Natural killer cell (primary cell): ENCODE data around the gene SUSD5. TPM values are rescaled to one million over a fixed set of nuclear protein-coding genes. Genes with fewer than 3 reads are reported as not detected.
"Not testable (repeated sequence)": the region's sequence is repeated elsewhere in the genome, so short reads cannot be mapped to it uniquely, and the experiment has no call there.

Experiments
- ATAC-seq, 3 donors: fragments of 150-1000 bp in 2 of 3; fragments of 200-7000 bp in 1 of 3; cut with Tn5 transposase; 1 replicate in 1 of 3; 2 replicates in 2 of 3; pipeline ENCODE4 v1.10.0; 2021; ENCODE audit warnings: mild to moderate bottlenecking in 2 of 3, moderate library complexity in 2 of 3
- DNase-seq, 2 donors: peaks; one replicate each; pipeline versions ENCODE4 v3.0.0 to v3.0.0-alpha.2; 2013 to 2021; ENCODE audit warnings: mixed read lengths in 1 of 2
- H3K27ac ChIP-seq: one replicate; pipeline ENCODE4 v1.5.1; 2013; ENCODE audit warnings: mild to moderate bottlenecking, low read length
- H3K27me3 ChIP-seq: one replicate; pipeline ENCODE4 v1.6.1; 2013; ENCODE audit warnings: low read length; ENCODE audit not compliant: control insufficient read depth, insufficient read depth
- H3K36me3 ChIP-seq: one replicate; pipeline ENCODE4 v1.6.1; 2013; ENCODE audit warnings: low read length; ENCODE audit not compliant: control insufficient read depth, insufficient read depth
- H3K4me1 ChIP-seq: one replicate; pipeline ENCODE4 v1.6.1; 2013; ENCODE audit warnings: low read length; ENCODE audit not compliant: control insufficient read depth, insufficient read depth
- H3K4me3 ChIP-seq: one replicate; pipeline ENCODE4 v1.5.1; 2013; ENCODE audit warnings: low read length
- H3K9me3 ChIP-seq: one replicate; pipeline ENCODE4 v1.6.1; 2013; ENCODE audit warnings: low read length; ENCODE audit not compliant: control insufficient read depth, insufficient read depth
- H3K27ac Mint-ChIP-seq, 2 donors: one replicate each; pipeline ENCODE4 v1.8.0; 2022; ENCODE audit warnings: mild to moderate bottlenecking in 2 of 2, mixed read lengths in 2 of 2, moderate library complexity in 1 of 2
- H3K27me3 Mint-ChIP-seq, 2 donors: one replicate each; pipeline ENCODE4 v1.8.0; 2022; ENCODE audit warnings: low read depth in 2 of 2, mixed read lengths in 2 of 2
- H3K36me3 Mint-ChIP-seq: one replicate; pipeline ENCODE4 v1.8.0; 2022; ENCODE audit warnings: mixed read lengths
- H3K4me1 Mint-ChIP-seq, 2 donors: one replicate each; pipeline ENCODE4 v1.8.0; 2022; ENCODE audit warnings: mixed read lengths in 2 of 2
- H3K4me3 Mint-ChIP-seq: one replicate; pipeline ENCODE4 v1.8.0; 2022; ENCODE audit warnings: mild to moderate bottlenecking, moderate library complexity, mixed read lengths
- H3K9me3 Mint-ChIP-seq, 2 donors: one replicate each; pipeline ENCODE4 v1.8.0; 2022; ENCODE audit warnings: mixed read lengths in 2 of 2
- WGBS: methylation state at CpG from one replicate; pipeline ENCODE4 v1.1.7; 2013; ENCODE audit warnings: missing lambda C conversion rate; ENCODE audit not compliant: insufficient coverage; 5-methylcytosine and 5-hydroxymethylcytosine counted together
- intact Hi-C: fragments of 100-400 bp; cut with micrococcal nuclease; formaldehyde crosslinking; loops from one replicate; pipeline ENCODE4 v1.14.2; 2022
- total RNA-seq, 4 donors: library from RNA; stranded (reverse); fragments of 120-200 nt in 1 of 4; gene quantifications; one replicate each; pipeline versions ENCODE4 v1.2.3 to v1.2.4, GENCODE V29; 2013 to 2022
- TF ChIP-seq, protein P1 (sequence below): fragments of 200-600 bp; IDR thresholded peaks from one replicate; pipeline ENCODE4 v1.8.0; 2022; ENCODE audit warnings: antibody characterized with exemption

Gene SUSD5
- total RNA-seq, 3 donors from 2014 or later (not counting 1 experiment from before 2014, with no cell fraction given), result not detected

DNA sequence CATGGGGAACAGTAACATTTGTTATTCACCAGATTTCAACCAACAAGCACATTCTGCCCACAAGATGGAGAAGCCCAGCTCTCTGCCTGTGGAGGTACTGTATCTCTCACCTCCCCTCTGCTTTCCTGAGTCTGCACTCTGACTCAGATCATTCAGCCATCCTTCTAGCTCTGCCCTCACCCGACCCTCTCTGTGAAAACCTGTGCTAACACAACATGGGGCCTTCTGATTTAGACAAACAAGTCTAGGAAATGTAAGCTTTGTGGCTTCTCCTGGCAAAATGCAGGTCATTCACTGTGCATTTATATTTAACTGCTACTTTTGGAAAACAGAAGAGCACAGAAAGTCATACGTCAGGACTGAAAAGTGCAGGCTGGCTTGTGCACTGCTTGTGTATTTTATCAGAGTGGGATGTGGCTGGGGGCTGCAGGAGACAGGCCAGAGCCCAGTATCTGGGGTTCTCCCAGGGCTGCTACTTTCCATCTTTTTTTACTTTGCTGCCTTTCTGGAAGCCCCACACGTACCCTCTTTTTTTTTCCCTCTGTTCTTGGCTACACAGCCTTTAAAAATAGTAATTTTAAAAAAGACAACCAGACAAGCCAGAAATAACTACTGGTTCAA is 50.8 kb downstream of the SUSD5 start:
- Histone ChIP-seq H3K27me3 (no peaks in the 10 kb centered on the region), H3K36me3 (no peaks in the 10 kb centered on the region), H3K27ac (no peak overlapping the region), H3K9me3 (no peaks in the 10 kb centered on the region), H3K4me1 (no peaks in the 10 kb centered on the region), H3K4me3 (no peak overlapping the region)
- H3K9me3 Mint-ChIP-seq, result no peaks in the 10 kb centered on the region
- ATAC-seq (no peak), DNase-seq (no peak)
- peaks cover 11 to 12% of the 10 kb centered on the region in 2 donors for H3K4me1 Mint-ChIP-seq
- no peaks in the 10 kb centered on the region for H3K36me3 Mint-ChIP-seq
- no peak overlapping the region for H3K4me3 Mint-ChIP-seq
- no peak overlapping the region for H3K27ac Mint-ChIP-seq
- H3K27me3 Mint-ChIP-seq, result no peaks in the 10 kb centered on the region
- TF ChIP-seq, protein P1, sequence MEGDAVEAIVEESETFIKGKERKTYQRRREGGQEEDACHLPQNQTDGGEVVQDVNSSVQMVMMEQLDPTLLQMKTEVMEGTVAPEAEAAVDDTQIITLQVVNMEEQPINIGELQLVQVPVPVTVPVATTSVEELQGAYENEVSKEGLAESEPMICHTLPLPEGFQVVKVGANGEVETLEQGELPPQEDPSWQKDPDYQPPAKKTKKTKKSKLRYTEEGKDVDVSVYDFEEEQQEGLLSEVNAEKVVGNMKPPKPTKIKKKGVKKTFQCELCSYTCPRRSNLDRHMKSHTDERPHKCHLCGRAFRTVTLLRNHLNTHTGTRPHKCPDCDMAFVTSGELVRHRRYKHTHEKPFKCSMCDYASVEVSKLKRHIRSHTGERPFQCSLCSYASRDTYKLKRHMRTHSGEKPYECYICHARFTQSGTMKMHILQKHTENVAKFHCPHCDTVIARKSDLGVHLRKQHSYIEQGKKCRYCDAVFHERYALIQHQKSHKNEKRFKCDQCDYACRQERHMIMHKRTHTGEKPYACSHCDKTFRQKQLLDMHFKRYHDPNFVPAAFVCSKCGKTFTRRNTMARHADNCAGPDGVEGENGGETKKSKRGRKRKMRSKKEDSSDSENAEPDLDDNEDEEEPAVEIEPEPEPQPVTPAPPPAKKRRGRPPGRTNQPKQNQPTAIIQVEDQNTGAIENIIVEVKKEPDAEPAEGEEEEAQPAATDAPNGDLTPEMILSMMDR, result no peak
- intact Hi-C loops, result no loop called here
- WGBS, result 67% methylated on average over 3 of the region's 3 CpGs

DNA sequence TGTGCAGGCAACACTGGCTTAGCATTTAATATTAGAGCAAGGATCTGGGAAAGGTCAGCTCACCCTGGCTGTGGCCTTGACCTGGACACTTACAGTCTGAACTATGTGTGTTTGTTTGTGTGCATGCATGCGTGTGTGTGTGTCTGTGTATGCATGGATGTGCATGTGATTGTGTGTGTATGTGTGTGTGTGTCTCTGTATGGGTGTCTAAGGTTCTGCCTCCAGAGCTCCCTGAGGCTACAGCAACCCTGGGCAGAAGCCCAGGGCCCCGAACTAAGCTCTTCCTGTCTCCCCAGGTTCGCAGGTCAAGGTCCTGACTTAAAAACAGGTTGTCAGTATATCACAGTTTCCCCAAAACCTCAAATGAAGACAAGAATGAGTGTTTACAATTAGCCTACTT is 51.3 kb downstream of the SUSD5 start:
- no peak for DNase-seq
- H3K4me1 ChIP-seq, result no peaks in the 10 kb centered on the region
- no peaks in the 10 kb centered on the region for H3K36me3 Mint-ChIP-seq
- H3K4me1 Mint-ChIP-seq, result peaks cover 9 to 10% of the 10 kb centered on the region in 2 donors
- TF ChIP-seq, protein P1, result no peak
- intact Hi-C loops, result no loop called here
- H3K27me3 Mint-ChIP-seq, result peaks cover under 1 to 2% of the 10 kb centered on the region in 2 donors
- WGBS, result 83% methylated on average over 3 of the region's 3 CpGs
- no peak overlapping the region for H3K4me3 ChIP-seq
- no peak overlapping the region for H3K27ac Mint-ChIP-seq
- no peaks in the 10 kb centered on the region for H3K9me3 Mint-ChIP-seq
- no peaks in the 10 kb centered on the region for H3K9me3 ChIP-seq
- H3K36me3 ChIP-seq, result no peaks in the 10 kb centered on the region
- H3K27ac ChIP-seq, result no peak overlapping the region
- no peaks in the 10 kb centered on the region for H3K27me3 ChIP-seq
- no peak for ATAC-seq
- H3K4me3 Mint-ChIP-seq, result no peak overlapping the region

DNA sequence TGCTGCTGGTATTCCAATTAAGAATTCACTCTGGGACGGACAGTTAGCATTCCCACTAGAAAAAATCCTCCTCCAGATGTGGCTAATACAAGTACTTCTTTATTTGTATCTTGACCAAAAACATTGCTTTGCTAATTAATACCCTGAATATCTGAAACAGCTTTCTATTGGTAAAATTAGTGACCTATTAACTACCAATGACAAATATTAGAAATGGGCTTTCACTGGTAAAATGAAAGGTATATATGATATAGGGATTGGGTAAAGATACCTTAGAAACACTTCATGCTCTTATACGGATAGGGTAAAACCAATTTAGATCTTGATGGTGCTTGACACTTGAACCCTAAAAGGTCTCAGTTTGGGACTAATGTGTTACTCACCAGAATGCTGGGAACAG is 52.5 kb downstream of the SUSD5 start:
- H3K27ac ChIP-seq, result no peak overlapping the region
- H3K4me1 Mint-ChIP-seq, result no peaks in the 10 kb centered on the region
- DNase-seq, result no peak
- H3K9me3 ChIP-seq, result no peaks in the 10 kb centered on the region
- TF ChIP-seq, protein P1, result no peak
- no peaks in the 10 kb centered on the region for H3K9me3 Mint-ChIP-seq
- no peak overlapping the region for H3K27ac Mint-ChIP-seq
- no peak overlapping the region for H3K4me3 ChIP-seq
- no peaks in the 10 kb centered on the region for H3K36me3 ChIP-seq
- no peak for ATAC-seq
- no peak overlapping the region for H3K4me3 Mint-ChIP-seq
- peaks cover 5 to 12% of the 10 kb centered on the region in 2 donors for H3K27me3 Mint-ChIP-seq
- no peaks in the 10 kb centered on the region for H3K36me3 Mint-ChIP-seq
- WGBS, result 95% methylated on average over 2 of the region's 2 CpGs
- no peaks in the 10 kb centered on the region for H3K4me1 ChIP-seq
- H3K27me3 ChIP-seq, result no peaks in the 10 kb centered on the region
- intact Hi-C loops, result no loop called here

DNA sequence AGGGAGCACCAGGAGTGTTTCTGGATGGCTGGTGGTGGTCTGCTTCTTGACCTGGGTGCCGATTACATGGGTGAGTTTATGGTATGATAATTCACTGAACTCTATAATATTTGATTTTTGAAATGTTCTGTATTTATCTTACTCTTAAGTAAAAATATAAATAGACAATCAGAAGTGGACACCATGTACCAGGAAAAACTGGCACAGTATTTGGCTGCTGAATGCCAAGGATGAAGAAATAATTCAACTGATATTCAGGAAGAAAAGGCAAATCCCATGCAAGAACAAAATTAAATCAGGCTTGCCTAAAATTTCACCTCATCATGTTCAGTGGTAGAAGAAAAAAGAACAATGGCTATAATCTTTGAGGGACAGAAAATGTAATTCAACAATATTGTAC is 53.2 kb downstream of the SUSD5 start:
- Mint-ChIP-seq H3K4me1 (no peaks in the 10 kb centered on the region), H3K36me3 (no peaks in the 10 kb centered on the region), H3K27ac (no peak overlapping the region), H3K27me3 (peaks cover 11 to 20% of the 10 kb centered on the region in 2 donors), H3K9me3 (no peaks in the 10 kb centered on the region), H3K4me3 (no peak overlapping the region)
- ATAC-seq (no peak), DNase-seq (no peak)
- Histone ChIP-seq H3K27ac (no peak overlapping the region), H3K4me1 (no peaks in the 10 kb centered on the region), H3K9me3 (no peaks in the 10 kb centered on the region), H3K27me3 (no peaks in the 10 kb centered on the region), H3K36me3 (no peaks in the 10 kb centered on the region), H3K4me3 (no peak overlapping the region)
- no CpG with 5 or more reads among the region's 1 CpG for WGBS
- intact Hi-C loops, result no loop called here
- TF ChIP-seq, protein P1, result no peak

DNA sequence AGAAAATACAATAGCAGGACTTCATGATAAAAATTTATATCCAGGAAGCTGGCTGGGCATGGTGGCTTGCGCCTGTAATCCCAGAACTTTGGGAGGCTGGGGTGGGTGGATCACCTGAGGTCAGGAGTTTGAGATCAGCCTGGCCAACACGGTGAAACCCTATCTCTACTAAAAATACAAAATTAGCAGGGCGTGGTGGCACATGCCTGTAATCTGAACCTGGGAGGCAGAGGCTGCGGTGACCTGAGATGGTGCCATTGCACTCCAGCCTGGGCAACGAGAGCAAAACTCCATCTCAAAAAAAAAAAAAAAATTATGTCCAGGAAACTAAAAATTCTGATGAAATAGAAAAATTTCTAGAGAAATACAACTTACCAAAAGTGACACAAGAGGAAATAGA is 56.0 kb downstream of the SUSD5 start:
- intact Hi-C loops, ATAC-seq, H3K36me3 Mint-ChIP-seq, H3K4me1 ChIP-seq, H3K27me3 ChIP-seq, H3K9me3 Mint-ChIP-seq, H3K36me3 ChIP-seq, H3K4me1 Mint-ChIP-seq, H3K27ac ChIP-seq, H3K27ac Mint-ChIP-seq, H3K4me3 ChIP-seq, H3K9me3 ChIP-seq, DNase-seq, H3K4me3 Mint-ChIP-seq: not testable (repeated sequence)
- WGBS, result 88% methylated on average over 4 of the region's 5 CpGs
- peaks cover 15 to 27% of the 10 kb centered on the region in 2 donors for H3K27me3 Mint-ChIP-seq
